Ishikawa (cell line): ENCODE data around the gene LCK.

Experiments
- CEBPB ChIP-seq: IDR thresholded peaks from 2 replicates; pipeline ENCODE4 v1.6.1; 2012
- CREB1 ChIP-seq: IDR thresholded peaks from 2 replicates; pipeline ENCODE4 v1.6.1; 2012; ENCODE audit warnings: low read depth
- EGR1 ChIP-seq: IDR thresholded peaks from 2 replicates; pipeline ENCODE4 v1.6.1; 2012
- EP300 ChIP-seq: IDR thresholded peaks from 2 replicates; pipeline ENCODE4 v1.6.1; 2012; ENCODE audit warnings: borderline replicate concordance
- FOXM1 ChIP-seq: IDR thresholded peaks from 2 replicates; pipeline ENCODE4 v1.6.1; 2012; ENCODE audit warnings: low read depth, borderline replicate concordance
- NFIC ChIP-seq: IDR thresholded peaks from 2 replicates; pipeline ENCODE4 v1.6.1; 2012
- RAD21 ChIP-seq: IDR thresholded peaks from 2 replicates; pipeline ENCODE4 v1.6.1; 2012; ENCODE audit warnings: low read depth
- TAF1 ChIP-seq: IDR thresholded peaks from 2 replicates; pipeline ENCODE4 v1.6.1; 2012; ENCODE audit warnings: low read depth, mild to moderate bottlenecking
- TCF12 ChIP-seq: IDR thresholded peaks from 2 replicates; pipeline ENCODE4 v1.6.1; 2012; ENCODE audit warnings: low read depth
- TEAD4 ChIP-seq: IDR thresholded peaks from 2 replicates; pipeline ENCODE4 v1.6.1; 2012
- YY1 ChIP-seq: IDR thresholded peaks from 2 replicates; pipeline ENCODE4 v1.6.1; 2012; ENCODE audit warnings: low read depth
- ZBTB7A ChIP-seq: IDR thresholded peaks from 2 replicates; pipeline ENCODE4 v1.6.1; 2012; ENCODE audit warnings: low read depth
- TF ChIP-seq, protein P1 (sequence below): IDR thresholded peaks from 2 replicates; pipeline ENCODE4 v1.6.1; 2012
- TF ChIP-seq, protein P2 (sequence below): IDR thresholded peaks from 2 replicates; pipeline ENCODE4 v1.6.1; 2012
- TF ChIP-seq, protein P3 (sequence below): IDR thresholded peaks from 2 replicates; pipeline ENCODE4 v1.6.1; 2012; ENCODE audit warnings: low read depth, mild to moderate bottlenecking

Gene LCK

DNA sequence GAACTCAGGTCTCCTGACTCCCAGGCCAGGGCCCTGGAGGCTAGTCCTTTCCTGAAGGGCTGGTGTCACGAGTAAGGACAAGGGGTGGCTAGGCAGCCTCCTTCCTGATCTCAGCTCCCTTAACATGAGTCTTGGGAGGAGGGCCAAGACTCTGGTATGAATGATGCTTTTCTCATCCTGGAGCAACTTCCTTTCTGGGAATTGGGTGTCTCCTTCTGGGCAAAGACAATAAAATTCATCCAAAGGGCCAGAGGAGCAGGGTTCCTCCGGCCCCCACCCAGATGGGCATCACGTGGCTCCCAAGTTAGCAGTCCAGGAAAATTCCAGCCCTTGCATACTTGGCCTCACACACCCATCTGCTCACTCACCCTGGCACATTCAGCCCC lies 4.2 kb upstream of the LCK start, which contains the start of gene FAM167B:
FAM167B (plus strand) TSS at position 335 of the 386 bp plus-strand sequence. CDS start 200 bp downstream, outside the sequence.
- TF ChIP-seq ZBTB7A (no peak), YY1 (no peak), EP300 (no peak), RAD21 (no peak), CEBPB (no peak)

DNA sequence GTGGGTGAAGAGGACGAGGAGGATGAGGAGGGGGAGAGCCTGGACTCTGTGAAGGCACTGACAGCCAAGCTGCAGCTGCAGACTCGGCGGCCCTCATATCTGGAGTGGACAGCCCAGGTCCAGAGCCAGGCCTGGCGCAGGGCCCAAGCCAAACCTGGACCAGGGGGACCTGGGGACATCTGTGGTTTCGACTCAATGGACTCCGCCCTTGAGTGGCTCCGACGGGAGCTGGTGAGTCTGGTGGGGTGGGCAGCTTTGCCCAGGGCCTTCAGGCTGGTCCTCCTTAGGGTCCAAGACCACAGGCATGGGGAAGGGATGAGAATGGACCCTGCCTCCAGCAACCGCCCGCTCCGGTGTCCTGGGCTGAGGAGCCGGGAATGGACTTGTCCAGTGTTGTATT lies 3.6 kb upstream of the LCK start:
- TF ChIP-seq EP300 = no peak
- no peak for TF ChIP-seq NFIC

DNA sequence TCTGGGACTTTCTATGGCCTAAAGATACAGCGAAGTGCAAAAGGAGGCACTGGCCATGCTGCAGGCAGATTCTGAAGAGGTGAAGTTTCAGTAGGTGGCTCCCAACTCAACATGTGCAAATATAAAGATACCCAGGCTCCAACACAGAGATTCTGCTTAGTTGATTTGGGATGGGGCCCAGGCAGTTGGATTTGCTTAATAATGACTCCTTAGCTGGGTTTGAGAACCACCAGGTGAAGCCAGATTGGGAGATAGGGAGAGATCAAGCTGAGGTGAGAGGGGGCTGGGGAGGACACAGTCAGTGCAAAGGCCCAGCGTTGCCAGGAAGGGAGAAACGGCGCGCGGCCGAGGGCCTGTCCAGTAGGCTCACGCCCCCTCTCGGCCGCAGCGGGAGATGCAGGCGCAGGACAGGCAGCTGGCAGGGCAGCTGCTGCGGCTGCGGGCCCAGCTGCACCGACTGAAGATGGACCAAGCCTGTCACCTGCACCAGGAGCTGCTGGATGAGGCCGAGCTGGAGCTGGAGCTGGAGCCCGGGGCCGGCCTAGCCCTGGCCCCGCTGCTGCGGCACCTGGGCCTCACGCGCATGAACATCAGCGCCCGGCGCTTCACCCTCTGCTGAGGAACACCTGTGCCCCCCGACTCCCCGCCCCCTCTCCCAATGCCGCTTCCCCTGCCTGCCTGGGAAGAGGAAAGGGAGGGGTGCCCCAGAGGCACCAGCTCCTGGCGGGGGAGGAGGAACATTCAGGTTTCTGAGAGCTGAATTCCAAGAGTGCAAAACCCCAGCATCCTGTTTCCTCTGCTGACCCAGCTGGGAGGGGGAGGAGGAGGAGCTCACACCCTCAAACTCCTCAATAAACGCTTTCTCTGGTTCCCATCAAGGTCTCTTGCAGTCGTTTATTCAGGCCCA lies 2.8 kb upstream of the LCK start:
- TF ChIP-seq YY1 = no peak
- no peak for TF ChIP-seq EP300
- TF ChIP-seq NFIC = no peak
- no peak for TF ChIP-seq CREB1
- TF ChIP-seq, protein P1, sequence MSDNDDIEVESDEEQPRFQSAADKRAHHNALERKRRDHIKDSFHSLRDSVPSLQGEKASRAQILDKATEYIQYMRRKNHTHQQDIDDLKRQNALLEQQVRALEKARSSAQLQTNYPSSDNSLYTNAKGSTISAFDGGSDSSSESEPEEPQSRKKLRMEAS = peak; percentile 14; the same call in 1 of the 2 replicates
- peak; percentile 69; the same call in 1 of the 2 replicates for TF ChIP-seq RAD21

DNA sequence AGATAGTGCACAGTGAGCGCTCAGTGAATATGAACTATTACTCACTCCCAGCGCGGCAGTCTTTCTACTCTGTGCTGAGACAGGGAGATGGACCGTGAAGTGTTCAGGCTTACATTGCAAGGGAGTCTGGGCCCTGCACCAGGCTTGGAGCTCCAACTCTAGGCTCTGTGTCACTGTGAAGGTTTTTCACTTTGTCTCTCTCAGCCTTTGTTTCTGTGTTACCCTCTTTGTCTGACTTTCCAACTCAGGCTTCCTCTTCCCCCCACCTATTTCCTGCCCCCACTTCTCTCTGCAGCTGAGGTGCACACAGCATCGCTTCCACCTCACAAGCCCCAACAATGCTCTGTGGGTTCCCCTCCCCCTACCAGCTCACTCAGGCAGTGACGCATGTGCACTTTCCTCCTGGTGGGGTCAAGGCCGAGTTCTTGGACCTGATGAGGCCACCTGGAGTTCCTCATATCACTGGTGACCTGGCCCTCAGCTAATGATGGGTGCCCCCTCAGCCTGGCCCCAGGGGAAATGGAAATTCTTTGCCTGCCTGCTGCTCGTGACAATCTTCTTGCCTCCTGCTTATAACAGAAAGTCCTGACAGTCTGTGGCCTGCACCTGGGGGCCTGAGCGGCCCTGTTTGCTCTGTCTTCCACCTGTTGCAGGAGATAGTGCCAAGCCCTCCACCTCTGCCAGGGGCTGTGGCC lies 1.1 kb upstream of the LCK start:
- TF ChIP-seq, protein P2, sequence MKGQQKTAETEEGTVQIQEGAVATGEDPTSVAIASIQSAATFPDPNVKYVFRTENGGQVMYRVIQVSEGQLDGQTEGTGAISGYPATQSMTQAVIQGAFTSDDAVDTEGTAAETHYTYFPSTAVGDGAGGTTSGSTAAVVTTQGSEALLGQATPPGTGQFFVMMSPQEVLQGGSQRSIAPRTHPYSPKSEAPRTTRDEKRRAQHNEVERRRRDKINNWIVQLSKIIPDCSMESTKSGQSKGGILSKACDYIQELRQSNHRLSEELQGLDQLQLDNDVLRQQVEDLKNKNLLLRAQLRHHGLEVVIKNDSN = no peak
- no peak for TF ChIP-seq NFIC
- no peak for TF ChIP-seq FOXM1
- TF ChIP-seq TCF12 = no peak
- TF ChIP-seq YY1 = no peak
- TF ChIP-seq CREB1 = no peak
- TF ChIP-seq TEAD4 = no peak
- TF ChIP-seq EP300 = no peak
- TF ChIP-seq EGR1 = no peak
- TF ChIP-seq ZBTB7A = no peak
- TF ChIP-seq CEBPB = no peak
- TF ChIP-seq RAD21 = no peak
- TF ChIP-seq, protein P1 = no peak
- no peak for TF ChIP-seq TAF1
- TF ChIP-seq, protein P3, sequence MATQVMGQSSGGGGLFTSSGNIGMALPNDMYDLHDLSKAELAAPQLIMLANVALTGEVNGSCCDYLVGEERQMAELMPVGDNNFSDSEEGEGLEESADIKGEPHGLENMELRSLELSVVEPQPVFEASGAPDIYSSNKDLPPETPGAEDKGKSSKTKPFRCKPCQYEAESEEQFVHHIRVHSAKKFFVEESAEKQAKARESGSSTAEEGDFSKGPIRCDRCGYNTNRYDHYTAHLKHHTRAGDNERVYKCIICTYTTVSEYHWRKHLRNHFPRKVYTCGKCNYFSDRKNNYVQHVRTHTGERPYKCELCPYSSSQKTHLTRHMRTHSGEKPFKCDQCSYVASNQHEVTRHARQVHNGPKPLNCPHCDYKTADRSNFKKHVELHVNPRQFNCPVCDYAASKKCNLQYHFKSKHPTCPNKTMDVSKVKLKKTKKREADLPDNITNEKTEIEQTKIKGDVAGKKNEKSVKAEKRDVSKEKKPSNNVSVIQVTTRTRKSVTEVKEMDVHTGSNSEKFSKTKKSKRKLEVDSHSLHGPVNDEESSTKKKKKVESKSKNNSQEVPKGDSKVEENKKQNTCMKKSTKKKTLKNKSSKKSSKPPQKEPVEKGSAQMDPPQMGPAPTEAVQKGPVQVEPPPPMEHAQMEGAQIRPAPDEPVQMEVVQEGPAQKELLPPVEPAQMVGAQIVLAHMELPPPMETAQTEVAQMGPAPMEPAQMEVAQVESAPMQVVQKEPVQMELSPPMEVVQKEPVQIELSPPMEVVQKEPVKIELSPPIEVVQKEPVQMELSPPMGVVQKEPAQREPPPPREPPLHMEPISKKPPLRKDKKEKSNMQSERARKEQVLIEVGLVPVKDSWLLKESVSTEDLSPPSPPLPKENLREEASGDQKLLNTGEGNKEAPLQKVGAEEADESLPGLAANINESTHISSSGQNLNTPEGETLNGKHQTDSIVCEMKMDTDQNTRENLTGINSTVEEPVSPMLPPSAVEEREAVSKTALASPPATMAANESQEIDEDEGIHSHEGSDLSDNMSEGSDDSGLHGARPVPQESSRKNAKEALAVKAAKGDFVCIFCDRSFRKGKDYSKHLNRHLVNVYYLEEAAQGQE = no peak

DNA sequence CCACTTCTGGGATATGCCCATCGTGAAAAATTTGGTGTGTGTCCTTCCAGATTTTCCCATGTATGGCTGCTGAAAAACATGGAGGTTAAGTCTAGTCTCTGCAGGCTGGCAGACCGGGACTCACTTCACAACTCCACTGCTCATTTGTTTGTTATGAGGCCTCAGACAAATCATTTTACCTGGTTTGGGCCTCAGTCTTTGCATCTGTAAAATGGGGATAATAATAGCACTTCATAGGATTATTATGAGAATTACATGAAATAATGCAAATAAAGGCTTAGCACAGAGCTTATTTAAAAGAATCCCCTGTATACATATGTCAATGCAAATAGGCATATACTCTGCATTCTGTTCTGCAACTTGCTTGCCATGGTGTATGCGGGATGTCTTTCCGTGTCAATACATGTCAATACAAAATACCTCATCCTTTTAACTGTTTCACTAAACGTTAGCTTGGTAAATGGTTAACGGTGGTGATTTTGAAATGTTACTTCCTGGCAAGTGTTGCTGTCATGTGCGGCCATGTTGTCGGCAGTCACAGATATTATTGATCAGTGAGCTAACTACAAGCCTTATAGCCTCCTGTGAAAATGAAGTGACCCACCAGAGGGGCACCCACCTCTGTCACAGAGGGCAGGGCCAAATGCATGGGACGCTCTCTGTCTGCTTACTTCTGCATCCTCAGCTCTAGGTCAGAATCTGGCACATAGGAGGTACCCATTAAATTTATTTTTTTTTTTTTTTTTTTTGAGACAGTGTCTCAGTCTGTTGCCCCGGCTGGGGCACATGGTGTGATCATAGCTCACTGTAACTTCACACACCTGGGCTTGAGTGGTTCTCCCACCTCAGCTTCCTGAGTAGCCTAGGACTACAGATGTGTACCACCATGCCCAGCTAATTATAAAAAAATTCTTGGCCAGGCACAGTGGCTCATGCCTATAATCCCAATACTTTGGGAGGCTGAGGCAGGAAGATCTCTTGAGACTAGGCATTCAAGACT lies 4.3 kb downstream of the LCK start:
- no peak for TF ChIP-seq EP300
- TF ChIP-seq FOXM1 = no peak
- TF ChIP-seq TEAD4 = no peak
- TF ChIP-seq, protein P1 = no peak

DNA sequence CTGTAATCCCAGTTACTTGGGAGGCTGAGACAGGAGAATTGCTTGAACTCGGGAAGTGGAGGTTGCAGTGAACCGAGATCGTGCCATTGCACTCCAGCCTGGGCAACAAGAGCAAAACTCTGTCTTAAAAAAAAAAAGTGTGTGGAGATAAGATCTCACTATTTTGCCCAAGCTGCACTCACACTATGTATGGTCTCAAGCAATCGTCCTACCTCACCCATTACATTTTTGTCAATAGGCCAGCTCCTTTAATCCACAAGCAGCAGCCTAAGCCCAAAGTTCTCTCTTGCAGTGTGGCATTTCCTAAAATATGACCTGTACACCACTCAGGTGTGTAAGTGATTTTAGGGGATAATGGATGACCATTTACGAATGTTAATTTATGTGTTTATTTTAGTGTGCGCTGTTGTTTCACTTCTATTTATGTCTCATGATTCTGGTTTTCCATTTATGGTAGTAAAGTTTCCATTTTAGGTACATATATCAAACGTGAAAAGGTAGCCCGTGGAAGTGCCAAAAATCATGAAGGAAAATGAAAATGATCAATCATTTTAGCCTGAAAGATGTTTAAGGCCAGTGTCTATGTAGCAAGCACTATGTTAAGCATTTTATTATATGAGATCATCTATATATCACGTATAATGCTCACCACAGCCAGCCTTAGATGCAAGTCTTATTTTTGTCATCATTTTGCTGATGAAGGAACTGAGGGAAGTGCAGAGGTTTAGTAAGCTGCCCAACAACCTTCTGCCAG lies 5.6 kb downstream of the LCK start:
- TF ChIP-seq, protein P3 = no peak
- TF ChIP-seq TAF1 (no peak), NFIC (no peak), EP300 (no peak), CREB1 (no peak), FOXM1 (no peak), YY1 (no peak), TEAD4 (no peak)
- TF ChIP-seq, protein P1 = no peak
- TF ChIP-seq, protein P2 = no peak
